ENCODE measurements around the gene STIM2.

DNA sequence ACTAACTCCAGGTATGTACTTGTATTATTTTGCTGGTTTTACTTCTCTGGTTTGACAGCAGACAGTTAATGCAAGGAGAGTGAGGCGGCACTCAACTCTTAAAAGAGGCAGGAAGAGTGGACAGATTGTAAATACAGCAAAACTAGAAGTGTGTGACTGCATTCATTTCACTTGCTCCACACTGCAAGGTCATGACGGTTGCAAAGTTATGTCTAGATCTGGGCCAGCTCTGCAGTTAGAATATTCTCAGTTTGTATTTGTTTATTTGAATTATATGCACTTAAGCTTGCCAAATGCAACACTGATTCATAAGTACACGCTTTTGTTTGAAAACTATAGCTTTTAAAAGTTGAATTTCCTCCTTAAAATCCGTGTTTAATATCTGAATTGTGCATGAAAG lies 148.9 kb downstream of the STIM2 start:
- TF ChIP-seq, protein P1, sequence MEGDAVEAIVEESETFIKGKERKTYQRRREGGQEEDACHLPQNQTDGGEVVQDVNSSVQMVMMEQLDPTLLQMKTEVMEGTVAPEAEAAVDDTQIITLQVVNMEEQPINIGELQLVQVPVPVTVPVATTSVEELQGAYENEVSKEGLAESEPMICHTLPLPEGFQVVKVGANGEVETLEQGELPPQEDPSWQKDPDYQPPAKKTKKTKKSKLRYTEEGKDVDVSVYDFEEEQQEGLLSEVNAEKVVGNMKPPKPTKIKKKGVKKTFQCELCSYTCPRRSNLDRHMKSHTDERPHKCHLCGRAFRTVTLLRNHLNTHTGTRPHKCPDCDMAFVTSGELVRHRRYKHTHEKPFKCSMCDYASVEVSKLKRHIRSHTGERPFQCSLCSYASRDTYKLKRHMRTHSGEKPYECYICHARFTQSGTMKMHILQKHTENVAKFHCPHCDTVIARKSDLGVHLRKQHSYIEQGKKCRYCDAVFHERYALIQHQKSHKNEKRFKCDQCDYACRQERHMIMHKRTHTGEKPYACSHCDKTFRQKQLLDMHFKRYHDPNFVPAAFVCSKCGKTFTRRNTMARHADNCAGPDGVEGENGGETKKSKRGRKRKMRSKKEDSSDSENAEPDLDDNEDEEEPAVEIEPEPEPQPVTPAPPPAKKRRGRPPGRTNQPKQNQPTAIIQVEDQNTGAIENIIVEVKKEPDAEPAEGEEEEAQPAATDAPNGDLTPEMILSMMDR (conservative IDR thresholded peaks at IDR 0.05), result no peak
- no peak for TF ChIP-seq EZH2 (IDR thresholded peaks at IDR 0.05; ENCODE audit: low read depth)

Data from PC-9 (cell line).